AG04449 (cell line): Measurements from ENCODE around the gene KIAA1586.

Source experiments
- CTCF ChIA-PET: fragments of 350-600 bp; formaldehyde crosslinking; extraction: SDS; loops from one replicate; lab custom pipeline; 2021; ENCODE audit warnings: antibody characterized with exemption; lab: Yijun Ruan, JAX
- POLR2A ChIA-PET: fragments of 400-600, 350-600 bp; formaldehyde crosslinking; extraction: SDS; loops from one replicate; lab custom pipeline; 2020; ENCODE audit warnings: antibody characterized with exemption, inconsistent platforms; lab: Yijun Ruan, JAX
- DNase-seq: peaks from one replicate; pipeline ENCODE4 v3.0.0-alpha.2; 2010; ENCODE audit warnings: low read depth, low spot score
- H3K4me3 ChIP-seq: 2 replicates; pipeline ENCODE4 v1.5.1; 2011; ENCODE audit warnings: low read depth, mild to moderate bottlenecking, control low read depth, low read length
- TF ChIP-seq, protein P1 (sequence below): IDR thresholded peaks from one replicate; pipeline ENCODE4 v1.5.1; 2011; ENCODE audit warnings: mild to moderate bottlenecking, moderate library complexity, low read length, control low read depth, inconsistent platforms; ENCODE audit not compliant: insufficient read depth; ENCODE audit errors: missing control alignments

The KIAA1586 gene

DNA sequence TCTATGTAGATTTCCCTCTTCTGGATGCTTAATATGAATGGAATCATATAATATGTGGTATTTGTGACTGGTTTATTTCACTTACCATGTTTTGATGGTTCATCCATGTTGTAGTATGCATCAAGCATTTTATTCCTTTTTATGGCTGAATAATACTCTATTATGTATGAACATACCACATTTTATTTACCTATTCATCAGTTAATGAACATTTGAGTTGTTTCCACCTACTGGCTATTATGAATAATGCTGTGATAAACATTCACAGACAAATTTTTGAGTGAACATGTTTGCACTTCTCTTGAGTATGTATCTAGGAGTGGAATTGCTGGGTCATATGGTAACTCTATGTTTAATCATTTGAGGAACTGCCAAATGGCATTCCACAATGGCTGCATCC, 28.6 kb downstream of the KIAA1586 start:
- POLR2A ChIA-PET: no interaction called here
- CTCF ChIA-PET: no interaction called here
- DNase-seq: no peak
- TF ChIP-seq, protein P1, sequence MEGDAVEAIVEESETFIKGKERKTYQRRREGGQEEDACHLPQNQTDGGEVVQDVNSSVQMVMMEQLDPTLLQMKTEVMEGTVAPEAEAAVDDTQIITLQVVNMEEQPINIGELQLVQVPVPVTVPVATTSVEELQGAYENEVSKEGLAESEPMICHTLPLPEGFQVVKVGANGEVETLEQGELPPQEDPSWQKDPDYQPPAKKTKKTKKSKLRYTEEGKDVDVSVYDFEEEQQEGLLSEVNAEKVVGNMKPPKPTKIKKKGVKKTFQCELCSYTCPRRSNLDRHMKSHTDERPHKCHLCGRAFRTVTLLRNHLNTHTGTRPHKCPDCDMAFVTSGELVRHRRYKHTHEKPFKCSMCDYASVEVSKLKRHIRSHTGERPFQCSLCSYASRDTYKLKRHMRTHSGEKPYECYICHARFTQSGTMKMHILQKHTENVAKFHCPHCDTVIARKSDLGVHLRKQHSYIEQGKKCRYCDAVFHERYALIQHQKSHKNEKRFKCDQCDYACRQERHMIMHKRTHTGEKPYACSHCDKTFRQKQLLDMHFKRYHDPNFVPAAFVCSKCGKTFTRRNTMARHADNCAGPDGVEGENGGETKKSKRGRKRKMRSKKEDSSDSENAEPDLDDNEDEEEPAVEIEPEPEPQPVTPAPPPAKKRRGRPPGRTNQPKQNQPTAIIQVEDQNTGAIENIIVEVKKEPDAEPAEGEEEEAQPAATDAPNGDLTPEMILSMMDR: no peak
- no peak overlapping the region for H3K4me3 ChIP-seq

DNA sequence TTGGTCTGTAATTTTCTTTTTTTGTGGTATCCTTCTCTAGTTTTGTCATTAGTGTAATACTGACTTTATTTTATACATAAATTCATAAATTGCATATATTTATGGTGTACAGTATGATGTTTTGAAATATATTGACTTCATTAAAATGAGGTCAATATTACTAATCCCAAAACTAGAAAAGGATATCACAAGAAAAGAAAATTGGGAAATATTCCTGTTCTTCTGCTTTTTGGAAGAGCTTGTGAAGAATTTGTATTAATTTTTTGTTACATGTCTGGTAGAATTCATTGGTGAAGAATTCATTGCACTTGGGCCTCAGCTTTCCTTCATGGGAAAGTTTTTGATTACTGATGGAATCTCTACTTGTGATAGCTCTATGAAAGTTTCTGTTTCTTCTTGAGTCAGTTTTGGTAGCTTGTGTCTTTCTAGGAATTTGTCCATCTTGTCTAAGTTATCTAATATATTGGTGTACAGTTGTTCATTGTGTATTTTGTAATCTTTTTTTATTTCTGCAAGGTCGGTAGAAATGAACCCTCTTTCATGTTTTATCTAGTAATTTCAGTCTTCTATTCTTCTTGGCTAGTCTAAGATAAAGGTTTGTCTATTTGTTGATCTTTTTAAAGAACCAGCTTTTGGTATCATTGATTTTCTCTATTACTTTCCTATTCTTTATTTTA, 32.2 kb downstream of the KIAA1586 start:
- ChIA-PET CTCF (no interaction called here), POLR2A (no interaction called here)
- H3K4me3 ChIP-seq: no peak overlapping the region
- TF ChIP-seq, protein P1: no peak
- DNase-seq: no peak

DNA sequence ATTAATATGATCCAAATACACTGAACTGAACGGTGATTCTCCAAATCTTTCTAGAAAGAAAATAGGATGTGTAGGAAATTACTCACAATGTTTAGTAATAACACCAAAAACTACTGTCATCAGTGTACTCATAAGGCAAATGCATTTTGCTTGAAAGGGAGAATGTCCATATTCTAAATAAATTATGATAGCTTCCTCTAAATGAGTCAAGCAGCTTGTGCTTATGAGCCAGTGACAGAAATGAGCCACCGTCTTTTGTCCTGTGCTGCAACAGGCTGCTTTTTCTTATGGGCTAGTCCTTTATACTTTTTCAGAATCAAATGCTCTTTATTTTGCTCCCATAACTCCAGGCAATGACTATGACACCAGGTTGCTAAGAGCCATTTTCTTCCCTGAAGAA, 39.0 kb downstream of the KIAA1586 start:
- no peak overlapping the region for H3K4me3 ChIP-seq
- TF ChIP-seq, protein P1: no peak
- POLR2A ChIA-PET: no interaction called here
- CTCF ChIA-PET: no interaction called here
- DNase-seq: no peak

DNA sequence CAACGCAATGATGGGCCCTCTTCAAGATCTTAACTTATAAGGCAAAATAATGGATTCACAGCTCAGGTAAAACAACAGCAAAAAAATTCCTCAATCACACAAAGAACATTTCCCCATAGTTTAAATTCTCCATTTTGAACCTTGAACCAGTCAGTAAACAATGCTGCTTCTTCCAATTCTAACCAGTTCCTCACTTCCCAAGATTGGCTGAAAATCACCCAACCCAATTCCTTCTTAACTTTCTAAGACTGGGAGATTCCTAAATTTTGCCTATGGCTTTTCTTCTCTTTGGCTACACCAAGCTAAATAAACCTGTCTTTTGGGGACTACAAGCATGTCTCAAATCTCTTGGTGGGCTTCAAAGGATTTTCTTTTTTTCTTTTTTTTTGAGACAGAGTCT, 40.4 kb downstream of the KIAA1586 start:
- DNase-seq: no peak
- ChIA-PET CTCF (no interaction called here), POLR2A (no interaction called here)
- TF ChIP-seq, protein P1: no peak
- H3K4me3 ChIP-seq: no peak overlapping the region

DNA sequence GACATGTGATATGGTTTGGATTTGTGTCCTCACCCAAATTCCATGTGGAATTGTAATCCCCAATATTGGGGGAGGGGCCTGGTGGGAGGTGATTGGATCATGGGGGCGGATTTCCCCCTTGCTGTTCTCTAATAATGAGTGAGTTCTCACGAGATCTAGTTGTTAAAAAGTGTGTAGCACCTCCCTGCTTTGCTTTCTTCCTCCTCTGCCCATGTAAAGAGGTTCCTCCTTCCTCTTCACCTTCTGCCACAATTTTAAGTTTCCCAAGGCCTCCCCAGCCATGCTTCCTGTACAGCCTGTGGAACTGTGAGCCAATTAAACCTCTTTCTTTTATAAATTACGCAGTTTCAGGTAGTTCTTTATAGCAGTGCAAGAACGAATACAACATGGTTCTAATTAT, 41.4 kb downstream of the KIAA1586 start:
- ChIA-PET CTCF (interaction anchor here (0.9 kb wide), 1 partner anchor 185 kb away, joined by 4 read pairs; no protein-coding TSS in a partner anchor), POLR2A (no interaction called here)

DNA sequence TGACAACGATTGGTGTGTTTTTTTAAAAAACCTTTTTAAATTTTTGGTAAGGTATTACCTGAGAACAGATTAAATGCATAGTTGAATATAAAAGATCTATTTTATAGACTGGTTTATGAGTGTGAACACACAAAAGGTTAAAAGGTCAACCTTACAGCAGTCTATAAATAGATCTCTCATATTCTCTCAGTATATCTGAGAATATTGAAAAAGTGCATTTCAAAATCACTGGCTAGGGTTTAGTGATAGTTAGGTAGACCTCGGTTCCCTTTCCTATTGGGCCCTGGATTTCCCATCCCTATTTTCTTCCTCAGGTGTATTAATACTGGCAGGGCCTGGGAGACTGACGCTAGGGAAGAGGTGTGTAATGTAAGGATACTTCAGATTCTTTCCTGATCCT, 42.8 kb downstream of the KIAA1586 start:
- ChIA-PET POLR2A (interaction anchor here (0.7 kb wide), 1 partner anchor 83 kb away, joined by 4 read pairs; the partner anchor contains the start of gene BAG2), CTCF (interaction anchor here (0.7 to 1.2 kb wide), 4 partner anchors 179 to 228 kb away, joined by 3 to 4 read pairs (median 3); partner anchors contain the start of gene PRIM2)
- no peak overlapping the region for H3K4me3 ChIP-seq
- no peak for DNase-seq
- TF ChIP-seq, protein P1: no peak

More for the DNA sequence above, 41.4 kb downstream of the KIAA1586 start:
- TF ChIP-seq, protein P1: no peak
- no peak overlapping the region for H3K4me3 ChIP-seq
- no peak for DNase-seq
